Fibroblast of lung (primary cell): ENCODE results near the gene PLAAT4. TPM values are rescaled to one million over a fixed set of nuclear protein-coding genes. Genes with fewer than 3 reads are reported as not detected.

Source experiments
- DNase-seq, 2 donors: peaks; one replicate each; pipeline versions ENCODE4 v3.0.0 to v3.0.0-alpha.2; 2010; ENCODE audit warnings: low read depth in 2 of 2
- H2AFZ ChIP-seq: 2 replicates; pipeline ENCODE4 v1.5.1; 2012; ENCODE audit warnings: low read length, control low read depth, inconsistent platforms
- H3K27ac ChIP-seq: 2 replicates; pipeline ENCODE4 v1.5.1; 2011; ENCODE audit warnings: low read length, control low read depth; ENCODE audit not compliant: insufficient read depth
- H3K27me3 ChIP-seq: 2 replicates; pipeline ENCODE4 v1.5.1; 2011; ENCODE audit warnings: mild to moderate bottlenecking, low read length; ENCODE audit not compliant: control insufficient read depth, insufficient read depth
- H3K36me3 ChIP-seq: 2 replicates; pipeline ENCODE4 v1.5.1; 2011; ENCODE audit warnings: low read length; ENCODE audit not compliant: control insufficient read depth, insufficient read depth
- H3K4me1 ChIP-seq: 2 replicates; pipeline ENCODE4 v1.5.1; 2011; ENCODE audit warnings: low read length; ENCODE audit not compliant: control insufficient read depth, insufficient read depth; ENCODE audit errors: extremely low read depth
- H3K4me2 ChIP-seq: 2 replicates; pipeline ENCODE4 v1.5.1; 2011; ENCODE audit warnings: low read length, control low read depth; ENCODE audit not compliant: insufficient read depth; ENCODE audit errors: extremely low read depth
- H3K4me3 ChIP-seq, 4 experiments: fragments of 200-600 bp in 1 of 4; sonication (generic) in 1 of 4; replicated peaks in 1 of 4; 2 replicates each; pipeline ENCODE4 v1.5.1; 2011 to 2016; ENCODE audit warnings: low read length in 4 of 4, low read depth in 3 of 4, mild to moderate bottlenecking in 3 of 4, control low read depth in 2 of 4, inconsistent platforms in 1 of 4, mixed read lengths in 1 of 4; ENCODE audit not compliant: insufficient read depth in 1 of 4; ENCODE audit errors: control extremely low read depth in 1 of 4
- H3K79me2 ChIP-seq: 2 replicates; pipeline ENCODE4 v1.5.1; 2012; ENCODE audit warnings: mild to moderate bottlenecking, low read length, inconsistent platforms; ENCODE audit not compliant: control insufficient read depth, insufficient read depth
- H3K9ac ChIP-seq: 2 replicates; pipeline ENCODE4 v1.5.1; 2011; ENCODE audit warnings: mild to moderate bottlenecking, low read length, control low read depth; ENCODE audit not compliant: insufficient read depth
- H3K9me3 ChIP-seq: 2 replicates; pipeline ENCODE4 v1.5.1; 2012; ENCODE audit warnings: low read depth, low read length; ENCODE audit not compliant: control insufficient read depth, insufficient read depth
- H4K20me1 ChIP-seq: 2 replicates; pipeline ENCODE4 v1.5.1; 2011; ENCODE audit warnings: low read length; ENCODE audit not compliant: control insufficient read depth, insufficient read depth; ENCODE audit errors: extremely low read depth
- CTCF ChIP-seq, 2 donors: IDR thresholded peaks in 1 of 2; conservative IDR thresholded peaks in 1 of 2; 1 replicate in 1 of 2; 2 replicates in 1 of 2; pipeline ENCODE4 v1.5.1; 2011 to 2012; ENCODE audit warnings: low read length in 2 of 2, control low read depth in 1 of 2, inconsistent platforms in 1 of 2, low read depth in 1 of 2, mild to moderate bottlenecking in 1 of 2
- EZH2 ChIP-seq: IDR thresholded peaks from 2 replicates; pipeline ENCODE4 v1.5.1; 2012; ENCODE audit warnings: low read length, control low read depth, mild to moderate bottlenecking; ENCODE audit errors: missing control alignments
- polyA plus RNA-seq, 2 donors: library from polyadenylated mRNA; depleted of rRNA in 1 of 2; stranded (reverse) in 1 of 2; unstranded in 1 of 2; fragments of >200 nt; gene quantifications; 2 replicates each; pipeline ENCODE4 v1.2.1, GENCODE V29; 2011 to 2012; ENCODE audit warnings: missing spikeins in 1 of 2
- total RNA-seq: library from RNA; depleted of rRNA; stranded (reverse); fragments of >200 nt; gene quantifications from 2 replicates; pipeline ENCODE4 v1.2.1, GENCODE V29; 2014

PLAAT4 gene
- total and polyA plus RNA-seq, 2 donors (not counting 1 experiment from before 2014, with no cell fraction given), result 47.4 to 85.7 TPM

GRCh38 chr11:63558459-63559157 is 22.0 kb downstream of the PLAAT4 start:
- no peak overlapping the region for H3K4me2 ChIP-seq
- H3K9me3 ChIP-seq, result no peaks in the 10 kb centered on the region
- no peaks in the 10 kb centered on the region for H3K36me3 ChIP-seq
- no peak for DNase-seq
- no peak for TF ChIP-seq EZH2
- no peak for TF ChIP-seq CTCF (conservative IDR thresholded peaks at IDR 0.05 in 1 of 2, IDR thresholded peaks at IDR 0.05 in 1 of 2; ENCODE audit: low read depth in 1 of 2, low read length in 2 of 2)
- no peak overlapping the region for H3K4me3 ChIP-seq
- no peaks in the 10 kb centered on the region for H3K27me3 ChIP-seq
- no peak overlapping the region for H3K9ac ChIP-seq
- no peaks in the 10 kb centered on the region for H4K20me1 ChIP-seq
- H2AFZ ChIP-seq, result no peak overlapping the region
- no peaks in the 10 kb centered on the region for H3K79me2 ChIP-seq
- H3K4me1 ChIP-seq, result no peaks in the 10 kb centered on the region
- H3K27ac ChIP-seq, result no peak overlapping the region

DNA sequence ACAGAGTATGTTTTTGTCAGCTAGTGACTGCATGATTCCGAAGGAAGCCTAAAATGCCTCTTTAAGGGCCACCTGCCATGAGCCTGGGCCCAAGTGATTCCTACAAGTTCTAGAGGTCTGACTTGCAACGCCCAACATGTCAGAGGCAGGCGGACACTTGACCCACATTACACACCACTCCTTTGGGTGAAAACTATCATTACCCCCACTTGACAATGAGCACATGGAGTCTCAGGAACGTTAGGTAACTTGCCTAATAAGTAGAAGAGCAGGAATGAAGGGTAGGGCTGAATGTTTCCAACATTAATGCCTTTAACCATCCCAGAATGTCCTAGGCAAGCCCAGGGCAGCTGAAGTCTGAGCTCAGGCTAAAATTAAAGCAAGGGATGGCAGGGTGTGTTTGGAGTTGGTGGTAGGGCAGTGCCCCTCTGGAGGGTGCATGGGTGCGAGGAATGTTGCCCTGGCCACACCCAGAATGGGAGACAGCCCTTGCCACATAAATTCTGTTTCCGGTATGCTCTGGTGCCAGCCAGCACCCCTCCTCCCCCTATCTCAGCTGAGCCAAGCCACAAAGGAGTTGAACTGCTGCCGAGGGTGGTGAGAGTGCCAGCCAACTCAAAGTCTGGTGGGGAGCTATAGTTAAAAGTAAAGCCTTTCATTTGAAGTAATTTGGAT is 24.0 kb downstream of the PLAAT4 start:
- no peaks in the 10 kb centered on the region for H3K9me3 ChIP-seq
- no peaks in the 10 kb centered on the region for H3K27me3 ChIP-seq
- H4K20me1 ChIP-seq, result no peaks in the 10 kb centered on the region
- H2AFZ ChIP-seq, result no peak overlapping the region
- H3K27ac ChIP-seq, result no peak overlapping the region
- no peaks in the 10 kb centered on the region for H3K4me1 ChIP-seq
- TF ChIP-seq EZH2 (no peak), CTCF (conservative IDR thresholded peaks at IDR 0.05 in 1 of 2, IDR thresholded peaks at IDR 0.05 in 1 of 2; ENCODE audit: low read depth in 1 of 2, low read length in 2 of 2) (no peak)
- no peak overlapping the region for H3K9ac ChIP-seq
- no peaks in the 10 kb centered on the region for H3K36me3 ChIP-seq
- H3K79me2 ChIP-seq, result no peaks in the 10 kb centered on the region
- H3K4me2 ChIP-seq, result no peak overlapping the region
- DNase-seq, result no peak
- H3K4me3 ChIP-seq, result no peak overlapping the region

DNA sequence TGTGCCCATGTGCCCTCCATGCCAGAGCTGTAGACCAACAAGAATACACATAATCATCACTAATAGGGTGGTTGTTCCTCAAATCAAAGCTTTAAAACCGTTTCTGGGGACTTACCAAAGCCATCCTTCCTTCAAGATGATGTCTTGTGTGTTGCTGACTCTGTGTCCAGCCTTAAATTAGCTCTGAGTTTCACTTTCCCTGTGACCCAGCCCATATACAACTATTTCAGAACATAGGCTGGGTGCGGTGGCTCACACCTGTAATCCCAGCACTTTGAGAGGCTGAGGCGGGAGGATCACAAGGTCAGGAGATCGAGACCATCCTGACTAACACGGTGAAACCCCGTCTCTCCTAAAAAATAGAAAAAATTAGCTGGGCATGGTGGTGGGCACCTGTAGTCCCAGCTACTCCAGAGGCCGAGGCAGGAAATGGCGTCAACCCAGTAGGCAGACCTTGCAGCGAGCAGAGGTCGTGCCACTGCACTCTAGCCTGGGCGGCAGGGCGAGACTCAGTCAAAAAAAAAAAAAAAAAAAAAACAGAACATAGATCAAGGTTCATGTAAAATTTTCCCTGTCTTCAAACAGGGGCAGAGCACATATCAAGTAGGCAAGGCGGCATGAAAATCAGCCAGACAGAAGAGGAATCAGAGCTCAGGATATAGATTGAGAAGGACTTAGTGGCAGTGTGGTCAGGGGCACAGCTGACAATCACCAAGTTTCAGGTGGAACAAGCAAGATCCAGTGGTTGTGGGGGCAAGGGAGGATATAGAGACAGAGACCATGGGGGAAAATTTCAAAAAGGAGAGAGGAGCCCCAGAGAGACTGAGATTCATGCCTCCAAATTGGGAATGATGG is 26.8 kb downstream of the PLAAT4 start, which contains the start of gene PLAAT2:
Gene PLAAT2, minus strand, starts transcription at position 179 of the 855 bp plus-strand sequence. Its CDS starts 55 bp downstream, at position 124.
- TF ChIP-seq CTCF (conservative IDR thresholded peaks at IDR 0.05 in 1 of 2, IDR thresholded peaks at IDR 0.05 in 1 of 2; ENCODE audit: low read depth in 1 of 2, low read length in 2 of 2) (no peak), EZH2 (no peak)
- H3K4me3 ChIP-seq, result no peak within 1 kb of the TSS
- no peak within 1 kb of the TSS for H3K9ac ChIP-seq
- no peaks in the 10 kb centered on the region for H3K27me3 ChIP-seq
- no peaks in the 10 kb centered on the region for H3K9me3 ChIP-seq
- H4K20me1 ChIP-seq, result no peaks in the 10 kb centered on the region
- no peak within 1 kb of the TSS for H3K4me2 ChIP-seq
- no peak for DNase-seq
- H3K27ac ChIP-seq, result no peak within 1 kb of the TSS
- peaks cover 3% of the 10 kb centered on the region for H3K4me1 ChIP-seq
- no peaks in the 10 kb centered on the region for H3K79me2 ChIP-seq
- no peak within 1 kb of the TSS for H2AFZ ChIP-seq
- no peaks in the 10 kb centered on the region for H3K36me3 ChIP-seq
